H9 (cell line): Measurements from ENCODE around the gene MCM7. TPM values are rescaled to one million over a fixed set of nuclear protein-coding genes. Genes with fewer than 3 reads are reported as not detected.

ENCODE experiments used
- DNase-seq: peaks from one replicate; pipeline ENCODE4 v3.0.0-alpha.2; 2017
- H2AFZ ChIP-seq: one replicate; pipeline ENCODE4 v1.6.1; 2013; ENCODE audit warnings: mild to moderate bottlenecking, low read length, control low read depth, moderate library complexity
- H2AK5ac ChIP-seq: 2 replicates; pipeline ENCODE4 v1.6.1; 2013; ENCODE audit warnings: low read length, control low read depth, mixed read lengths; ENCODE audit not compliant: insufficient read length
- H2BK120ac ChIP-seq: one replicate; pipeline ENCODE4 v1.6.1; 2013; ENCODE audit warnings: low read depth, mild to moderate bottlenecking, low read length, control low read depth, inconsistent platforms; ENCODE audit not compliant: poor library complexity, severe bottlenecking
- H2BK12ac ChIP-seq: 2 replicates; pipeline ENCODE4 v1.6.1; 2013; ENCODE audit warnings: low read length, control low read depth, mixed read lengths, low read depth; ENCODE audit not compliant: insufficient read length
- H2BK15ac ChIP-seq: 2 replicates; pipeline ENCODE4 v1.6.1; 2013; ENCODE audit warnings: low read depth, low read length, control low read depth
- H2BK20ac ChIP-seq: one replicate; pipeline ENCODE4 v1.6.1; 2013; ENCODE audit warnings: low read depth, mild to moderate bottlenecking, low read length, control low read depth, inconsistent platforms; ENCODE audit not compliant: poor library complexity, severe bottlenecking
- H2BK5ac ChIP-seq: 2 replicates; pipeline ENCODE4 v1.6.1; 2013; ENCODE audit warnings: low read length, control low read depth, mixed read lengths; ENCODE audit not compliant: insufficient read length
- H3K14ac ChIP-seq: 2 replicates; pipeline ENCODE4 v1.6.1; 2013; ENCODE audit warnings: low read length, control low read depth; ENCODE audit not compliant: insufficient read depth
- H3K18ac ChIP-seq: 2 replicates; pipeline ENCODE4 v1.6.1; 2013; ENCODE audit warnings: low read depth, mild to moderate bottlenecking, mixed read lengths, low read length, control low read depth; ENCODE audit not compliant: insufficient read length
- H3K23ac ChIP-seq: 2 replicates; pipeline ENCODE4 v1.6.1; 2013; ENCODE audit warnings: low read length, control low read depth, mixed read lengths, low read depth; ENCODE audit not compliant: insufficient read length
- H3K23me2 ChIP-seq: 2 replicates; pipeline ENCODE4 v1.6.1; 2013; ENCODE audit warnings: low read depth, mild to moderate bottlenecking, mixed read lengths, low read length, control low read depth; ENCODE audit not compliant: insufficient read length, poor library complexity, severe bottlenecking
- H3K27ac ChIP-seq: 2 replicates; pipeline ENCODE4 v1.5.1; 2013; ENCODE audit warnings: low read length, control low read depth, mixed read lengths, low read depth; ENCODE audit not compliant: insufficient read length
- H3K27me3 ChIP-seq: 2 replicates; pipeline ENCODE4 v1.6.1; 2013; ENCODE audit warnings: low read length, control low read depth, inconsistent platforms; ENCODE audit not compliant: insufficient read depth
- H3K4ac ChIP-seq: 2 replicates; pipeline ENCODE4 v1.6.1; 2013; ENCODE audit warnings: low read depth, mild to moderate bottlenecking, control low read depth, inconsistent platforms, low read length, moderate library complexity
- H3K4me1 ChIP-seq: 2 replicates; pipeline ENCODE4 v1.6.1; 2013; ENCODE audit warnings: low read length, control low read depth, inconsistent platforms; ENCODE audit not compliant: insufficient read depth
- H3K4me2 ChIP-seq: 2 replicates; pipeline ENCODE4 v1.6.1; 2013; ENCODE audit warnings: low read length, control low read depth, mixed read lengths; ENCODE audit not compliant: insufficient read length, insufficient read depth
- H3K56ac ChIP-seq: 2 replicates; pipeline ENCODE4 v1.6.1; 2013; ENCODE audit warnings: low read depth, mild to moderate bottlenecking, mixed read lengths, low read length, control low read depth; ENCODE audit not compliant: insufficient read length
- H3K79me1 ChIP-seq: 2 replicates; pipeline ENCODE4 v1.6.1; 2013; ENCODE audit warnings: low read depth, mild to moderate bottlenecking, moderate library complexity, low read length, control low read depth, inconsistent platforms; ENCODE audit not compliant: insufficient read depth, poor library complexity, severe bottlenecking
- H3K79me2 ChIP-seq: 2 replicates; pipeline ENCODE4 v1.6.1; 2013; ENCODE audit warnings: low read length, control low read depth, inconsistent platforms; ENCODE audit not compliant: insufficient read depth
- H3K9ac ChIP-seq: 2 replicates; pipeline ENCODE4 v1.6.1; 2013; ENCODE audit warnings: low read length, control low read depth, mixed read lengths; ENCODE audit not compliant: insufficient read length; ENCODE audit errors: extremely low read depth
- H3K9me3 ChIP-seq: one replicate; pipeline ENCODE4 v1.6.1; 2013; ENCODE audit warnings: low read depth, low read length, inconsistent platforms; ENCODE audit not compliant: control insufficient read depth
- H3T11ph ChIP-seq: one replicate; pipeline ENCODE4 v1.6.1; 2013; ENCODE audit warnings: mild to moderate bottlenecking, low read length, control low read depth, inconsistent platforms
- H4K20me1 ChIP-seq: one replicate; pipeline ENCODE4 v1.6.1; 2013; ENCODE audit not compliant: control insufficient read depth, insufficient read length, insufficient read depth
- H4K5ac ChIP-seq: 2 replicates; pipeline ENCODE4 v1.6.1; 2013; ENCODE audit warnings: low read depth, mild to moderate bottlenecking, mixed read lengths, low read length, control low read depth; ENCODE audit not compliant: insufficient read length
- H4K8ac ChIP-seq: replicated peaks from 2 replicates; pipeline ENCODE4 v1.6.1; 2013; ENCODE audit warnings: low read length, control low read depth, mixed read lengths, low read depth; ENCODE audit not compliant: insufficient read length
- H4K91ac ChIP-seq: 2 replicates; pipeline ENCODE4 v1.6.1; 2013; ENCODE audit warnings: low read depth, mild to moderate bottlenecking, moderate library complexity, mixed read lengths, low read length, control low read depth; ENCODE audit not compliant: insufficient read length
- H3K27ac Mint-ChIP-seq, 3 experiments: 2 replicates in 2 of 3; 3 replicates in 1 of 3; pipeline ENCODE4 v1.8.0; 2020 to 2021; ENCODE audit warnings: mixed read lengths in 3 of 3, mild to moderate bottlenecking in 1 of 3, moderate library complexity in 1 of 3
- H3K27me3 Mint-ChIP-seq: 2 replicates; pipeline ENCODE4 v1.8.0; 2021; ENCODE audit warnings: low read depth, mild to moderate bottlenecking, moderate library complexity, mixed read lengths
- H3K36me3 Mint-ChIP-seq, 3 experiments: 2 replicates in 2 of 3; 3 replicates in 1 of 3; pipeline ENCODE4 v1.8.0; 2020 to 2021; ENCODE audit warnings: low read depth in 3 of 3, mixed read lengths in 3 of 3; ENCODE audit not compliant: insufficient read depth in 1 of 3
- H3K4me1 Mint-ChIP-seq, 2 experiments: 2 replicates each; pipeline ENCODE4 v1.8.0; 2020; ENCODE audit warnings: mixed read lengths in 2 of 2
- H3K4me3 Mint-ChIP-seq, 2 experiments: 2 replicates in 1 of 2; 3 replicates in 1 of 2; pipeline ENCODE4 v1.8.0; 2020 to 2021; ENCODE audit warnings: mild to moderate bottlenecking in 2 of 2, mixed read lengths in 2 of 2, moderate library complexity in 1 of 2
- H3K9me3 Mint-ChIP-seq, 2 experiments: 2 replicates in 1 of 2; 3 replicates in 1 of 2; pipeline ENCODE4 v1.8.0; 2020; ENCODE audit warnings: mild to moderate bottlenecking in 2 of 2, mixed read lengths in 2 of 2, moderate library complexity in 1 of 2
- CTCF ChIP-seq: fragments of 200-600 bp; sonication (generic); conservative IDR thresholded peaks from 3 replicates; pipeline ENCODE4 v1.8.0; 2021; ENCODE audit warnings: antibody characterized with exemption, mild to moderate bottlenecking
- WGBS: extraction: QIAGEN DNeasy Blood & Tissue Kit; methylation state at CpG from one replicate; pipeline ENCODE4 v1.1.7; 2013; ENCODE audit warnings: missing lambda C conversion rate, low lambda C conversion rate, mixed read lengths; ENCODE audit not compliant: insufficient read length; ENCODE audit errors: extremely low coverage; 5-methylcytosine and 5-hydroxymethylcytosine counted together
- total RNA-seq: library from RNA; stranded (reverse); gene quantifications from 2 replicates; pipeline ENCODE4 v1.2.1, GENCODE V29; 2021

Gene MCM7
- total RNA-seq, 1 experiment from 2014 or later = 390 TPM

GRCh38 chr7:100107890-100108289 lies 6.7 kb upstream of the MCM7 start:
- H3K79me1 ChIP-seq = no peaks in the 10 kb centered on the region
- H2BK5ac ChIP-seq = no peak overlapping the region
- no peak overlapping the region for H3K56ac ChIP-seq
- H3K27me3 ChIP-seq = no peaks in the 10 kb centered on the region
- H2AK5ac ChIP-seq = no peak overlapping the region
- H3K79me2 ChIP-seq = no peaks in the 10 kb centered on the region
- Mint-ChIP-seq H3K4me1 (no peaks in the 10 kb centered on the region), H3K27ac (no peak overlapping the region; a peak in 1 of 7 replicates), H3K4me3 (no peak overlapping the region), H3K36me3 (peaks cover 63 to 87% (median 86%) of the 10 kb centered on the region in 3 experiments), H3K9me3 (no peaks in the 10 kb centered on the region), H3K27me3 (no peaks in the 10 kb centered on the region; the same call in 1 of the 2 replicates)
- H4K8ac ChIP-seq = no peak overlapping the region
- H3K27ac ChIP-seq = no peak overlapping the region
- no peak overlapping the region for H2BK15ac ChIP-seq
- H3K23me2 ChIP-seq = no peaks in the 10 kb centered on the region
- H2BK20ac ChIP-seq = no peak overlapping the region
- H3K4me2 ChIP-seq = no peak overlapping the region
- H3T11ph ChIP-seq = no peak overlapping the region
- H4K20me1 ChIP-seq = no peaks in the 10 kb centered on the region
- no peak overlapping the region for H2BK12ac ChIP-seq
- H3K14ac ChIP-seq = no peak overlapping the region
- no peak for DNase-seq
- no peak for TF ChIP-seq CTCF
- no peak overlapping the region for H4K91ac ChIP-seq
- WGBS = no CpG with 5 or more reads among the region's 11 CpGs
- no peak overlapping the region for H3K9ac ChIP-seq
- no peak overlapping the region for H3K4ac ChIP-seq
- H3K18ac ChIP-seq = no peak overlapping the region
- H3K23ac ChIP-seq = no peak overlapping the region
- H4K5ac ChIP-seq = no peak overlapping the region
- no peaks in the 10 kb centered on the region for H3K4me1 ChIP-seq
- H2AFZ ChIP-seq = no peak overlapping the region
- H3K9me3 ChIP-seq = no peaks in the 10 kb centered on the region
- no peak overlapping the region for H2BK120ac ChIP-seq
